Measurements from ENCODE around the gene ARID3B.
"Not testable (repeated sequence)": the region's sequence is repeated elsewhere in the genome, so short reads cannot be mapped to it uniquely, and the experiment has no call there.

The ARID3B gene

DNA sequence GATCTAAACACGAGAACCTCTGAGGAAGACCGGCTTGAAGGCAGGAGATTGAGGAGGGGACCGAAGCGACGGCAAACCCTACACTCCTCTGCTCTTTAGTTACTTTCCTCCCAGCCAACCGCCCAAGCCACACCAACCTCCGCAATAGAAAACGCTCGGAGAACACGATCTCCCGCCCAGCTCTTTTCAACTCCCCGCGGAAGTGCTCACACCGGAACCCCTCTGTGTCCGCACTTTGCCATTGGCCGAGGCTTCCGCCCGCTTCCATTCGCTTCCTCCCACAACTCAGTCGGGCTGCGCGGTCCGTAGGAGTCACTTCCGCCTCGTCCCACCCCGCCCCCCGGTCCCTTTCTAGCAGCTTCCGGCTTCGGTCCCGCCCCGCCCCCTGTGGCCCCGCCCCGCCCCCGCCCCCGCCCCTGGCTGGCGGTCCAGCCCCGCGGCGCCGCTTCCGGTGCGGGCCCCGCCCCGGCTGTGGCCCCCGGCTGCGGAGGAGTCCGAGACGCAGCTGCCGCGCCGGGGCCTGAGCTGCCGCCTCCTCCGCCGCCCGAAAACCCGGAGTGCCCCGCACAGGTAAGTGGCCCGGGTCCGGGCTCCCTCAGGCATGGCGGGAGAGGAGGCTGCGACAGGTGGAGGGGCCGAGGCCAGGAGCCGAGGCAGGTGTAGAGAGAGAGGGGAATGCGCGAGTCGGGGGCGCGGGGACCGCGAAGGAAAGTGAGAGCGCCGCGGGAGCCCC is at the start of gene ARID3B:
Gene ARID3B (plus strand): TSS at position 460 of the 733 bp plus-strand sequence. CDS start 2,717 bp downstream, outside the sequence.
- FAIRE-seq: no peak

DNA sequence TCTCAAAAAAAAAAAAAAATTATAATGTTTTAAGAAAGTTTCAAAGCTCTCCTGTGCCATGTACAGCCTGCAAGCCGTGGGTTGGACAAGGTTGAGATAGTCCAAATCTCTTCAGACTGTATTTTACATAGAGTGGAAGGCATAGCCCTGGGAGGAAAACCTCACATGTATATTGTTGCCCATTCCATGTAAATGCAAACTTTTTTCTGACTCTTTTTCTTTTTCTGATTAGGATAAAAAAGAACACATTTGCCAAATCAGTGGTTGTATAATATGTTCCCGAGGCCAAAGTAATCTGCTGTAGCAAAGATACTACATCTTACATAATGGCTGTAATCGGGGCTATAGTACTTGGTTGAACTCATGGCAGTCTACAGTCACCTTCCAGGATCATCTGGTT is 44.4 kb upstream of the ARID3B start:
- no peak for FAIRE-seq

DNA sequence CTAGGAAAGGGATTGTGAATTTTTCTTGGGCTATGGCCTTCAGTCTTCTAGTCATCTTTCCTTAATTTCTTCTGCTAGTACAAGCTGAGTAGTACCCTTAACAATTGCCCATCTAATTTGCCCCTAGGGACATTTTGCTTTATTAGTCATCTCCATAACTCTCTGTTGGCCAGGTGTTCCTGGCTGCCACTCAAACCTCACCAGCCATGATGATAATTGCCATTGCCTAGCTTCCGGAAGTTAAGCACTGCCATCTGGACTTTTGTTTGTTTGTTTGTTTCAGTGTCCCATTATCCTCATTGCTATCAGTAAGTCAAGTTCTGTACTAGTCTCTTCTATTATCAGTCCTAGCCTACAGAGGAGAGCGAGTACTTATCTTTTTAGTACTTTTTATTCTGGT is 43.4 kb upstream of the ARID3B start:
- no peak for FAIRE-seq

GRCh38 chr15:74499366-74499765 is 41.7 kb upstream of the ARID3B start:
- no peak for FAIRE-seq

DNA sequence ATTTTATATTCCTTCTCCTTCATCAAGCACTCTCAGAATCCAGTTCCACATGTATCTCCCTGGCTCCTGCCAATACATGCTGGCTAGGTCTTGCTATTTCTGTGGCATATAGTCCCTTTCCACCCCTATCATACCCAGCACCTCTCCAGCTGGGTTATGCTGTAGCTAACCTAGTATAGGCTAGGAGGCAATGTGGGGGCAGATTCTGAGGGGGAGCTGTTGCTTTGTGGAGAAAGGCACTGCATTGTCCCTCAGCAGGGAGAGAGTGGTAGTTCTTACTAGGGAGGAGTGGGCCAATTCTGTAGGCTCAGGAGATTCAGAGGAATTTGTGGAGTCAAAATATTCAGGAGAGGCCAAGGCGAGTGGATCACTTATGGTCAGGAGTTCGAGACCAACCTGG is 40.6 kb upstream of the ARID3B start:
- no peak for FAIRE-seq

DNA sequence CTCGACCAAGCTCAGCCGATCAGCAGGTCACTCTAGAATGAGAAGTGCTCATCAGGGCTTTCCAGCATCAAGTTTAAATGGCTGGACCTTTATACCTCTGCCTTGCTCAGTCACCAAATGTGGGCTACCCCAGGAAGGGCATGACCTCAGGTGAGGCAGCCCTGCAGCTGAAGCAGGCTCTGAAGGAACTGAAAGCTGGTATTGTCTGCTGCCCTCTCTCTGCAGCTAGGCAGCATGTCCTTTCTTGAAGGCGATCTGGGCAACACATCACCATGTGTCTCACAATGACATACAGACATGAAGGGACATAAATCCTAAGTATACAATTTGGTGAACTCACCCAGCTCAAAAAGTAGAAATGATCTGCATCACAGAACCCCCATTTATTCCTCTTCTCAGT is 38.7 kb upstream of the ARID3B start:
- FAIRE-seq: no peak

GRCh38 chr15:74504418-74504817 is 36.6 kb upstream of the ARID3B start:
- FAIRE-seq: no peak

DNA sequence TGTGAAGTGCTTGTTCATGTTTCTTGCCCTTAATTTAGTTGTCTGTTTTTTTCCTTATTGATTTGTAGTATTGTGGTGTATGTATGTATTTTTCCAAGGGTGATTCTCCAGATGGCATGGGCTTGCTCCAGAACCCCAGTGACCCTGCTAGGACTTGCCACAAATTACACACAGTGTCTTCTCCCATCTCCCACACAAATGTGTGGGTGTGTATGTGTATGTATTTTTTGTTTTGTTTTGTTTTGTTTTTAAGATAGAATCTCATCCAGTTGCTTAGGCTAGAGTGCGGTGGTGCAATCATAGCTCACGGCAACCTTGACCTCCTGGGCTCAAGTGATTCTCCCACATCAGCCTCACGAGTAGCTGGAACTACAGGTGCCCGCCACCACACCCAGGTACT is 36.2 kb upstream of the ARID3B start:
- no peak for FAIRE-seq

GRCh38 chr15:74505837-74506514 is 35.0 kb upstream of the ARID3B start:
- FAIRE-seq: no peak

DNA sequence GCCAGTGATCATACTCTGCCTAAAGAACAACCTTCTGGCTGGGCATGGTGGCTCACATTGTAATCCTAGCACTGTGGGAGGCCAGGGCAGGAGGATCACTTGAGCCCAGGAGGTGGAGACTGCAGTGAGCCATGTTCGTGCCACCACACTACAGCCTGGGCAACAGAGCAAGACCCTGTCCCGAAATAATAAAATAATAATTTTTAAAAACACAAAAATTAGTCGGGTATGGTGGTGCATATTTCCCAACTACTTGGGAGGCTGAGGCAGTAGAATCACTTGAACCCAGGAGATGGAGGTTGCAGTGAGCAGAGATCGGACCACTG is 34.5 kb upstream of the ARID3B start:
- FAIRE-seq: no peak

GRCh38 chr15:74511583-74511982 is 29.4 kb upstream of the ARID3B start:
- FAIRE-seq: no peak

GRCh38 chr15:74514059-74514458 is 27.0 kb upstream of the ARID3B start:
- not testable (repeated sequence) for FAIRE-seq

GRCh38 chr15:74517096-74517495 is 23.9 kb upstream of the ARID3B start:
- no peak for FAIRE-seq

DNA sequence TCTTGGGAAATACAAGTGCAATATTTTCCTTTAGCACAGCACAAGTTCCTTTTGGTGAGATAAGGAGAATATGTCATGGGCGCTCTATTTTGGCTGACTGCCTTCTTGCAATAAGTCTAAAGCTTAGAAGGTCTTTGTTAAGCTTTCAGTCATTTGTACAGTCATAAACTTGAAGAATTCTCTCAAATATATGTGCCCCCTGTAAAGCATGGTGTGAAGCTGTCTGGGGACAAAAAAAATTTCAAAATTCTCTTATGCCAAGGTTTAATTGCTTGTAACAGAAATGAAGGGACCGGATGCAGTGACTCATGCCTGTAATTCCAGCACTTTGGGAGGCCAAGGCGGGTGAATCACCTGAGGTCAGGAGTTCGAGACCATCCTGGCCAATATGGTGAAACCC is 21.7 kb upstream of the ARID3B start:
- no peak for FAIRE-seq

- FAIRE-seq: no peak
These were observed 20.6 kb upstream of the ARID3B start for GRCh38 chr15:74520407-74520806.

DNA sequence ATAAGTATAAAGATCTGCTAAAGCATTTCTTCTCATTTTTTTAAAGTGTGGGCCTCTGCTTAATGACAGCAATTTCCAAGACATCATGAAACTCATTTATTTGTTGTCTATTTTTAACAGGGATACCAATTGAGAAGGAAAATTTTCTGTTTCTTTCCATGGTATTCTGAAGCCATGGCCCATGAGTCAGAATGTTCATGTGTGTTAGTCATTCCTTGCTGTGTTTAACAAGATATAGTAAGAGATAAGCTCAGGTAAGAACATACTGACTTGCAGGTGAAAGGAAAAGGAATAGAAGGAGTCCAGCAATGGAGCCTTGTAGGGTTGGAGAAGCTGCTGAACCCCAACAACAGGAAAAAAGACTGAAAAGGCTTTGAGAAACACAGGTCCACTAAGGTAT is 17.0 kb upstream of the ARID3B start:
- no peak for FAIRE-seq

GRCh38 chr15:74525309-74525708 is 15.7 kb upstream of the ARID3B start:
- no peak for FAIRE-seq

- FAIRE-seq: no peak
These were observed 15.1 kb upstream of the ARID3B start for GRCh38 chr15:74525945-74526344.

- FAIRE-seq: no peak
These were observed 12.1 kb upstream of the ARID3B start for GRCh38 chr15:74528876-74529275.

DNA sequence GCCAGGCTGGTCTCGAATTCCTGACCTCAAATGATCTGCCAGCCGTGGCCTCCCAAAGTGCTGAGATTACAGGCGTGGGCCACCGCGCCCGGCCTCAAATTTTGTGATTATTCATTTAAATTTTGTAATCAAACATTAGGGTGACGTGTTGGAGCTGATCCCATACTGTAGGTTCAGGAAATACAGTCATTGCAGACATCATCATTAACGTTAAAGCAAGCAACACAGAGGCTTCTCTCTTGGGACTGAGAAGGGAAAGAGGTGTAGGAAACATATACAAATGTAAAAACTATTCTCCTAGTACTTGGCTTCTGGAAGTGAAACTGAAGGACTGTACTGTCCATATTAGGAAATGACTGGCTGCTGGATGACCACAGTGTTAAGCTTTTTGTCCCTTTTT is 11.1 kb upstream of the ARID3B start:
- no peak for FAIRE-seq

DNA sequence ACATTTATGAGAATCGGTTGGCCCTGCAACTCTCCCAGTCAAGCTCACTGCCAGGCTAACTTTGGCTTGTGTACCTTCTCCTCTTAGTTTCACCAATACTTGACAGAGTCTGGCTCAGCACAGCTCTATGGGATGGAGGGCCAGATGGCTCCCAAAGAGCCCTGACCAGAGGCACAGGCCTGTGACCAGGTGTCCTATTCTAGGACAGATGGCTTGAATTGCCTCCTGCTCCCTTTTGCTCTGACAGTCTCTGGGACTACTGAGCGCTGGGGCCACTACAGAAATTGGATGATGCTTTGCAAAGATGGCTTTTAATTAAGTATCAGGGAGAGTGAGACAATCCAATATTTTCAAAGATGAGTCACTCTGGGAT is 10.3 kb upstream of the ARID3B start:
- FAIRE-seq: no peak

DNA sequence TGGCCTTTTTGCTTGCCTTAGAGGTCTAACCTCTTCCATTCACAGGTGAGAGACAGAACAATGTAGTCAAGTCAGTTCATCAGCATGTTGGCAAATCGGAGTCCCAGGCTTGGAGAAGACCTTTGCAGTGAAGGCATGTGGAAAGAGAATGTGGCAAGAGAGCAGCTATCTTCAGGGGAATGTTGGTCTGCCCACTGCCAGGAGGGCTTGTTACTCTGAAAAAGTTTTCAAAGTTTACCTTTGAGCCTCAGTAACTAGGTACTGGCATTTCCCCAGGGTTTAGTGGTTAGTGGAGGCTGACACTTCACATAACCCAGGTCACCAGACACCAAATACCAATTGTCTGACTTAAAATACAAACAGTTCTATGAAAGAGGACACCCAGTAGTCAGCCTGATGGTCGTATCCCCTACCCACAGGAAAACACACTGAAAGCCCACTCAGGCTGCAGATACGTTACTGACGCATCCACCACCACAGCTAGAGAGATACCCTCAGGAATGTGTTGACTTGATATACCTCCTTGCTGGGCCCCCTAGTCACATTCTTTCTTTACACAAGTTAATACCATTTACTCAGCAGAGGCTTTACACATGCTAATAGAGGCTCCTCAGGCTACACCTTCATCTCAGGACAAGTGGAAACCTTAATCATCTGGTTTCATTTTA is 9.7 kb upstream of the ARID3B start:
- FAIRE-seq: no peak

GRCh38 chr15:74535388-74536084 is 5.5 kb upstream of the ARID3B start:
- no peak for FAIRE-seq

- no peak for FAIRE-seq
These were observed 3.3 kb upstream of the ARID3B start for GRCh38 chr15:74537736-74538135.

All from TTC549 (cell line).